MM.1S (cell line): Measurements from ENCODE around the gene DCTN4.

Experiments used
- DNase-seq: peaks from one replicate; pipeline ENCODE4 v3.0.0-alpha.2; 2015
- H2AFZ ChIP-seq: fragments of 300-600 bp; sonication (generic); 2 replicates; pipeline ENCODE4 v1.6.0; 2016; ENCODE audit warnings: antibody characterized with exemption, low read length
- H3F3A ChIP-seq: fragments of 300-600 bp; sonication (generic); 2 replicates; pipeline ENCODE4 v1.6.1; 2016; ENCODE audit warnings: mild to moderate bottlenecking, antibody characterized with exemption, low read length, moderate library complexity, mixed read lengths; ENCODE audit not compliant: insufficient read depth
- H3K27ac ChIP-seq: fragments of 300-600 bp; sonication (generic); 2 replicates; pipeline ENCODE4 v1.5.1; 2016; ENCODE audit warnings: mild to moderate bottlenecking, low read length
- H3K27me3 ChIP-seq: fragments of 300-600 bp; sonication (generic); replicated peaks from 2 replicates; pipeline ENCODE4 v1.6.0; 2016; ENCODE audit warnings: low read length; ENCODE audit not compliant: insufficient read depth
- H3K36me3 ChIP-seq: fragments of 300-600 bp; sonication (generic); replicated peaks from 2 replicates; pipeline ENCODE4 v1.6.1; 2016; ENCODE audit warnings: mild to moderate bottlenecking, low read length, mixed read lengths; ENCODE audit not compliant: insufficient read depth
- H3K4me1 ChIP-seq: fragments of 300-600 bp; sonication (generic); 2 replicates; pipeline ENCODE4 v1.6.1; 2016; ENCODE audit warnings: low read length, mixed read lengths
- H3K4me2 ChIP-seq: fragments of 300-600 bp; sonication (generic); 2 replicates; pipeline ENCODE4 v1.6.0; 2016; ENCODE audit warnings: low read depth, low read length
- H3K4me3 ChIP-seq: fragments of 300-600 bp; sonication (generic); 2 replicates; pipeline ENCODE4 v1.5.1; 2016; ENCODE audit warnings: low read length, mixed read lengths
- H3K79me2 ChIP-seq: fragments of 300-600 bp; sonication (generic); 2 replicates; pipeline ENCODE4 v1.6.1; 2016; ENCODE audit warnings: mixed run types, low read length, mixed read lengths
- H3K9ac ChIP-seq: fragments of 300-600 bp; sonication (generic); 2 replicates; pipeline ENCODE4 v1.6.1; 2016; ENCODE audit warnings: low read length, mixed read lengths
- H3K9me2 ChIP-seq: fragments of 300-600 bp; sonication (generic); replicated peaks from 2 replicates; pipeline ENCODE4 v1.6.1; 2016; ENCODE audit warnings: mild to moderate bottlenecking, low read length, mixed read lengths; ENCODE audit not compliant: insufficient read depth
- H3K9me3 ChIP-seq: fragments of 300-600 bp; sonication (generic); replicated peaks from 2 replicates; pipeline ENCODE4 v1.6.1; 2016; ENCODE audit warnings: mild to moderate bottlenecking, low read length, mixed read lengths; ENCODE audit not compliant: insufficient read depth
- H4K20me1 ChIP-seq: fragments of 300-600 bp; sonication (generic); 2 replicates; pipeline ENCODE4 v1.6.1; 2016; ENCODE audit warnings: mild to moderate bottlenecking, low read length, moderate library complexity, mixed read lengths; ENCODE audit not compliant: insufficient read depth
- EZH2 ChIP-seq: fragments of 300-600 bp; sonication (generic); optimal IDR thresholded peaks from 2 replicates; pipeline ENCODE3; 2017; ENCODE audit warnings: low read depth, mild to moderate bottlenecking, antibody characterized with exemption, low read length, mixed read lengths
- EZH2phosphoT487 ChIP-seq: fragments of 300-600 bp; sonication (generic); IDR thresholded peaks from 2 replicates; pipeline ENCODE4 v1.6.1; 2018; ENCODE audit warnings: antibody characterized with exemption, low read length
- TF ChIP-seq, protein P1 (sequence below): fragments of 300-600 bp; sonication (generic); IDR thresholded peaks from 2 replicates; pipeline ENCODE4 v1.5.1; 2016; ENCODE audit warnings: antibody characterized with exemption, low read length, mixed read lengths

Gene DCTN4

DNA sequence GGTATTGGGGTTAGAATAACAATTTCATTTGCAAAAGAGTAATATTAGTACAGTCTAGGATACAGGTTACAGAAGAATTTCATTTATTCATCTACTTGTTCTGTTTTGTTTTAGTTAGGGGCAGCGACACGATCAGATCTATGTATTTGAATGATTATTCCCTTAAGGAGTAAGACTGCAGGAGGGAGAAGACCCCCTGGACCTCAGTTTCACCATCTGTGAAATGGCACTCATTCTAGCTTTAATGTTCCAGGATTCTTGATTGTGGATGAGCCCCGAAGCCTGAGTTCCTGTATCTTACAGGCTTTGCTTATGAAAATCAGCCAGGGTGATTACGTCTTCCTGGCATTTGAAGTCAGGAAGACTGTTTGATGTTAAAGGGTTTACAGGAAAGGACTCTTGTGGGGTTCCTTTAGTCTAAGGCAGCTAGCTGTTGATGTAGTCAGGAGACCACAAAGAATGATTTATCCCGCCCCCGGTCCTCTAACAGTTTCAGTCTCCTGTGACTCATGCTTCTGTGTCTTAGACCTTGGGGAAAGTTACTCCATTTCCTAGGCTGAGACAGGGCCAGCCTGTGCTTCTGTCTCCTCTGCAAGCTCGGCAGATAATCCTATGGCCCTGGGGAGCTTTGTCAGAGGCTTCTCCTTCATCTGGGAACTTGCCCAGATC is 31.3 kb upstream of the DCTN4 start:
- Histone ChIP-seq H3K9me3 (no peaks in the 10 kb centered on the region), H3K27me3 (no peaks in the 10 kb centered on the region), H3K4me2 (no peak overlapping the region), H3K4me3 (no peak overlapping the region), H3K9me2 (no peaks in the 10 kb centered on the region), H3K79me2 (no peaks in the 10 kb centered on the region), H3K27ac (no peak overlapping the region), H2AFZ (no peak overlapping the region), H4K20me1 (no peaks in the 10 kb centered on the region), H3K9ac (no peak overlapping the region), H3F3A (no peaks in the 10 kb centered on the region), H3K36me3 (no peaks in the 10 kb centered on the region), H3K4me1 (no peaks in the 10 kb centered on the region)
- TF ChIP-seq EZH2phosphoT487 = no peak
- TF ChIP-seq, protein P1, sequence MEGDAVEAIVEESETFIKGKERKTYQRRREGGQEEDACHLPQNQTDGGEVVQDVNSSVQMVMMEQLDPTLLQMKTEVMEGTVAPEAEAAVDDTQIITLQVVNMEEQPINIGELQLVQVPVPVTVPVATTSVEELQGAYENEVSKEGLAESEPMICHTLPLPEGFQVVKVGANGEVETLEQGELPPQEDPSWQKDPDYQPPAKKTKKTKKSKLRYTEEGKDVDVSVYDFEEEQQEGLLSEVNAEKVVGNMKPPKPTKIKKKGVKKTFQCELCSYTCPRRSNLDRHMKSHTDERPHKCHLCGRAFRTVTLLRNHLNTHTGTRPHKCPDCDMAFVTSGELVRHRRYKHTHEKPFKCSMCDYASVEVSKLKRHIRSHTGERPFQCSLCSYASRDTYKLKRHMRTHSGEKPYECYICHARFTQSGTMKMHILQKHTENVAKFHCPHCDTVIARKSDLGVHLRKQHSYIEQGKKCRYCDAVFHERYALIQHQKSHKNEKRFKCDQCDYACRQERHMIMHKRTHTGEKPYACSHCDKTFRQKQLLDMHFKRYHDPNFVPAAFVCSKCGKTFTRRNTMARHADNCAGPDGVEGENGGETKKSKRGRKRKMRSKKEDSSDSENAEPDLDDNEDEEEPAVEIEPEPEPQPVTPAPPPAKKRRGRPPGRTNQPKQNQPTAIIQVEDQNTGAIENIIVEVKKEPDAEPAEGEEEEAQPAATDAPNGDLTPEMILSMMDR = no peak
- TF ChIP-seq EZH2 = no peak
- DNase-seq = peak; percentile 16

DNA sequence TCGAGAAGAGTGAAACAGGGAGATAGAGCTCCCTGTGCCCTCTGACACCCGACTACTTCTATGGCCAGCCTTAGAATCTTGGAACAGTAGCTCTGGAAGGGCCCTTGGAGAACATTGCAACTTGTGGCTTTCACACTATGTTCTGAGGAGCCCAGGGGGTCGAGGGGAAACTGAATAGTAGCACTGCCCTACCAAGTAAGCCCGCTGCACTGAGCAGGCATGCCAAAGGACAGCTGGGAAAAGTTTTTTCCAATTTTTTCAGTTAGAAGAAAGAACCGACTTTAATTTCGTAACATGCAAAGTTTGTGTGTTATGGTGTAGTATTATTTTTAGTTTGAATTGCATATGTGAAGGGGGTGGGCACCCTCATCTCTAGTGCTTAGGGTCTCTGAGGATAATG is 30.6 kb upstream of the DCTN4 start:
- no peak overlapping the region for H3K4me2 ChIP-seq

DNA sequence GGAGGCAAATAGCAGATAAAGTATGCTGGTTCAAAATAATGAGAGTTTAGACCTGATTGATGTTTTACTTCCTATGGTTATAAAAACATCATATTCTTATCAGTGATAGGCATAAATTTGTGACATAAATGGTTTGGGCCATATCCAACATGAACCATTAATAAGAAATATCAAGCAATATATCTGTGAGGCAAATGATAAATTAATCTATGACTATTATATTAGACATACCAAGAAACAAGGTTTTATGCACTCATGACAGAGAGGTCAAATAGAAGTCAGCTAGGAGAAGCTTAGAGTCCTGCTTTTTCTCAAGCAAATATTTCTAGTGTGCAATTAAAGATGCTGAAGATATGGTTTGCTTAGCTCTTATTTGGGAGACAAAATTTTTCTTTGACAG is 30.2 kb upstream of the DCTN4 start:
- H3K4me3 ChIP-seq = no peak overlapping the region
- H2AFZ ChIP-seq = no peak overlapping the region
- H3K9ac ChIP-seq = no peak overlapping the region
- no peaks in the 10 kb centered on the region for H3F3A ChIP-seq
- no peaks in the 10 kb centered on the region for H3K4me1 ChIP-seq
- no peak overlapping the region for H3K4me2 ChIP-seq
- TF ChIP-seq, protein P1 = no peak
- TF ChIP-seq EZH2phosphoT487 (no peak), EZH2 (no peak)
- no peaks in the 10 kb centered on the region for H4K20me1 ChIP-seq
- H3K36me3 ChIP-seq = no peaks in the 10 kb centered on the region
- H3K9me3 ChIP-seq = no peaks in the 10 kb centered on the region
- no peaks in the 10 kb centered on the region for H3K79me2 ChIP-seq
- no peaks in the 10 kb centered on the region for H3K27me3 ChIP-seq
- H3K9me2 ChIP-seq = no peaks in the 10 kb centered on the region
- H3K27ac ChIP-seq = no peak overlapping the region
- DNase-seq = no peak

More for the DNA sequence above, 30.6 kb upstream of the DCTN4 start:
- Histone ChIP-seq H2AFZ (no peak overlapping the region), H3K36me3 (no peaks in the 10 kb centered on the region), H4K20me1 (no peaks in the 10 kb centered on the region), H3K9me3 (no peaks in the 10 kb centered on the region), H3F3A (no peaks in the 10 kb centered on the region), H3K4me3 (no peak overlapping the region), H3K27ac (no peak overlapping the region), H3K27me3 (no peaks in the 10 kb centered on the region), H3K9ac (no peak overlapping the region), H3K4me1 (no peaks in the 10 kb centered on the region), H3K9me2 (no peaks in the 10 kb centered on the region), H3K79me2 (no peaks in the 10 kb centered on the region)
- no peak for DNase-seq
- TF ChIP-seq, protein P1 = no peak
- TF ChIP-seq EZH2 (no peak), EZH2phosphoT487 (no peak)
